ENCODE measurements around the gene CAB39.

CAB39 gene

DNA sequence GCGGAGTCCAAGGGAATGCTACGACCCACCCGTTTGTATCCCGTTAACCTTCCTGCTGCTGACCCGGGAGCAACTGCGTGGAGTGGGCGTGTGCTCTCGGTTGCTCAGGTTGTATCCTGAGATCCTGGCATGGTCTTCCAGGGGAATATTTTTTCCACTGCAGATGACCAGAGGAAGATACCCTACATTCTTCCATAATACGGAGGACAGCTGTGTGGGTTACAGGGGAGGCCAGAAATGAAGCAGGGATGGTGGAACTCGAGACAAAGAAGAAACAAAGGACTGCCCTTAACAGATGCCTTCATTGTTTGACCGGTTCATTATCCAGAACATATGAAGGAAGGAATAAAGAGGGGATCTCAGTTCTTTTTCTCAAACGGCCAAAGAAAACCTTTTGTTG lies 39.8 kb upstream of the CAB39 start:
- H3K4me3 ChIP-seq (ENCODE audit: low read depth, low read length): no peak overlapping the region
- peaks cover 12% of the 10 kb centered on the region for H3K4me1 ChIP-seq (ENCODE audit: control insufficient read depth, insufficient read depth, low read length, unreplicated experiment)
- no peaks in the 10 kb centered on the region for H3K27me3 ChIP-seq (ENCODE audit: insufficient read depth, low read length)
- no peaks in the 10 kb centered on the region for H3K36me3 ChIP-seq (ENCODE audit: insufficient read depth, low read length)
- H3K79me2 ChIP-seq (ENCODE audit: control insufficient read depth, insufficient read depth, low read length, unreplicated experiment): no peaks in the 10 kb centered on the region
- no peak overlapping the region for H3K27ac ChIP-seq (ENCODE audit: low read depth, low read length)
- no peak overlapping the region for H2AFZ ChIP-seq (ENCODE audit: low read length, unreplicated experiment)

DNA sequence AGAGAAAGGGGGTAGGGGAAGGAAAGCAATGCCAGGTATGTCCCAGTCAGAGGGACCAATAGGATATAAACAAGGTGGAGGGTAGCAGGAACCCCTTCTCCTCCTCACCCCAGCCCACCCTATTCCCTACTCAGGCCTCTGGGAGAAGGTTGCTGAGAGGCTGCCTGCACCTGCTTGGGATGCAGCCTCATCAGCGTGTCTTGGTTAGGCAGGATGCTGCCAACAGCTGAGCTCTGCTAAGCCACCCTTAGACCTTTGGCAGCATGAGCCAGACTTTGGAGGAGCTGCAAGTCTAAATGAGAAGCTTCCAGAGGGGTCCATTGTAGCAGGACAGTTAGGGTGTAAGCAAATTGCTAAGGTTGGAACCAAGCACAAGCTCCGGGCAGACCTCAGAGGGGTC lies 38.2 kb upstream of the CAB39 start:
- H3K36me3 ChIP-seq (ENCODE audit: insufficient read depth, low read length): no peaks in the 10 kb centered on the region
- H3K4me1 ChIP-seq (ENCODE audit: control insufficient read depth, insufficient read depth, low read length, unreplicated experiment): no peaks in the 10 kb centered on the region
- H3K27ac ChIP-seq (ENCODE audit: low read depth, low read length): no peak overlapping the region
- no peak overlapping the region for H2AFZ ChIP-seq (ENCODE audit: low read length, unreplicated experiment)
- no peaks in the 10 kb centered on the region for H3K27me3 ChIP-seq (ENCODE audit: insufficient read depth, low read length)
- no peaks in the 10 kb centered on the region for H3K79me2 ChIP-seq (ENCODE audit: control insufficient read depth, insufficient read depth, low read length, unreplicated experiment)
- no peak overlapping the region for H3K4me3 ChIP-seq (ENCODE audit: low read depth, low read length)

DNA sequence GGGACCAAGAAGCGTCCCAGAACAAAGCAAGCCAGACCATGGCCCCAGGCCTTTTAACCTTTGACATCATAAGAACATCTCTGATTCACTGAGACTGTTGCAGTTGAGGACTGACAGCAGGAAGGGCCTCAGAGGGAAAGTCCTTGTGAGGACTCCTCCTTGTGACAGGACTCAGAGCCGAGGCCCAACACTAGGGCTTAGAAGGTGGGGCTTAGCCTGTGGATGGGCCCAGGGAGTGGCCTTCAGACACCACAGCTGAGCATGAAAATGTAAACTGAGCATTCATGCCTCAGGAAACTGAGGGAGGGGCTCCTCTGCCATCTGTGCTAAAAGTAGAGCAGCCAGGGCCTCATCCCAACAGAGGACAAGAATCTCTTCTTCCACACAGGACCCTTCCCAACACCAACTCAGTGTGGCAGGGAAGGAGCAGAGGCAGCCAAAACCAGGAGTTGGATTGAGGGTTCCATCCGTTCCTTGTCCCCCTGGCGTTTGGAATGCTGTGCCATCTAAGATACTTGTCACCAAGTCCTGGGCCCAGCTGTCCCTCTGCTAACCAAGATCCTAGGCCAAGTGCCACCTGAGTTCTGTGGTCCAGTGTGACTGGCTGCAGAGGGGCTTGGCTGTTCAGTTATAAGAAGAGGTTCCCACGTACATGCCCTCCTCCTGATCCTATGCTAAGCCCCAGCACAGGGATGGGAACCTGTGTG lies 37.5 kb upstream of the CAB39 start:
- Histone ChIP-seq H3K79me2 (ENCODE audit: control insufficient read depth, insufficient read depth, low read length, unreplicated experiment) (no peaks in the 10 kb centered on the region), H3K27me3 (ENCODE audit: insufficient read depth, low read length) (no peaks in the 10 kb centered on the region), H3K4me1 (ENCODE audit: control insufficient read depth, insufficient read depth, low read length, unreplicated experiment) (no peaks in the 10 kb centered on the region), H3K27ac (ENCODE audit: low read depth, low read length) (no peak overlapping the region), H2AFZ (ENCODE audit: low read length, unreplicated experiment) (no peak overlapping the region), H3K36me3 (ENCODE audit: insufficient read depth, low read length) (no peaks in the 10 kb centered on the region), H3K4me3 (ENCODE audit: low read depth, low read length) (no peak overlapping the region)

DNA sequence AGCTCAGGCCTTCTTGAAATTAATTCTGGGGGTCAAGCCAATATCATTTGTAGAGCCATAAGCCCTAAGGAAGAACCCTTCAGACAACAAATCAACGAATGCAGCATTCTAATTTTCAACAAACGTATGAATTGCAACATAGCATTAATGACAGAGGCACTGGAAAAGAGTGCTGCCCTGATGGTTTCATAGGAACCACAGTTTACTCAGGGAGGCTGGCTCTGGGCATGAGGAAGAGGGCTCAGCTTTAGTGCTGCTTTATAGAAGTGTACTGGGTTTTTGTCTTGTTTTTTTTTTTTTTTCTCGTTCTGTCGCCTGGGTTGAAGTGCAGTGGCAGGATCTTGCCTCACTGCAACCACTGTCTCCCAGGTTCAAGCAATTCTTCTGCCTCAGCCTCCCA lies 36.1 kb upstream of the CAB39 start:
- Histone ChIP-seq H3K4me1 (ENCODE audit: control insufficient read depth, insufficient read depth, low read length, unreplicated experiment) (no peaks in the 10 kb centered on the region), H3K36me3 (ENCODE audit: insufficient read depth, low read length) (no peaks in the 10 kb centered on the region), H3K27ac (ENCODE audit: low read depth, low read length) (no peak overlapping the region), H3K79me2 (ENCODE audit: control insufficient read depth, insufficient read depth, low read length, unreplicated experiment) (no peaks in the 10 kb centered on the region), H3K27me3 (ENCODE audit: insufficient read depth, low read length) (no peaks in the 10 kb centered on the region), H3K4me3 (ENCODE audit: low read depth, low read length) (no peak overlapping the region), H2AFZ (ENCODE audit: low read length, unreplicated experiment) (no peak overlapping the region)

DNA sequence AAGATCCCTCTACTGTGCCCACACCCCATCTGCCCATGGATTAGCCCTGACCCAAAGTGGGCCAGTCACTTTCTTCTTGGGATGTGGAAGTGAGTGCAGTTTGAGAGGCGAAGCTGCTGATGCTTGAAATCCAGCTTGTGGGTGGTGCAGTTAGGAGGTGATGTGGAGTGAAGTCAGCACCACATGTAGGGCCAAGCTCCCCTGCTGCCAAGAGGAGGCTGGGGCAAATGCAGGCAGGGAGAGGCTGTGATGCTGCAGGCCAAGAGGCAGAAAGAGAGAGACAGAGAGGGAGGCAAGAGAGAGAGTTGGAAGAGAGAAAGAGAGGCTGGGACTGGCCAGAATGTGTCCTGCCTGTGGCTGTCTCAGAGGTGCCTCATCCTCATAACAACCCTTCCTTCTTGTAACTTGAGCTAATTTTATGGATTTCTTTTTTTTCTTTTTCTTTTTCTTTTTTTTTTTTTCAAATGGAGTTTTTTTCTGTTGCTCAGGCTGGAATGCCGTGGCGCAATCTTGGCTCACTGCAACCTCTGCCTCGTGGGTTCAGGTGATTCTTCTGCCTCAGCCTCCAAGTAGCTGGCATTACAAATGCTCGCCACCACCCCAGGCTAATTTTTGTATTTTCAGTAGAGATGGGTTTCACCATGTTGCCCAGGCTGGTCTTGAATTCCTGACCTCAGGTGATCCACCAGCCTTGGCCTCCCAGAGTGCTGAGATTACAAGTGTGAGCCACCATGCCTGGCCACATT lies 35.3 kb upstream of the CAB39 start:
- no peak overlapping the region for H2AFZ ChIP-seq (ENCODE audit: low read length, unreplicated experiment)
- no peaks in the 10 kb centered on the region for H3K36me3 ChIP-seq (ENCODE audit: insufficient read depth, low read length)
- no peaks in the 10 kb centered on the region for H3K27me3 ChIP-seq (ENCODE audit: insufficient read depth, low read length)
- no peaks in the 10 kb centered on the region for H3K4me1 ChIP-seq (ENCODE audit: control insufficient read depth, insufficient read depth, low read length, unreplicated experiment)
- H3K27ac ChIP-seq (ENCODE audit: low read depth, low read length): no peak overlapping the region
- no peak overlapping the region for H3K4me3 ChIP-seq (ENCODE audit: low read depth, low read length)
- no peaks in the 10 kb centered on the region for H3K79me2 ChIP-seq (ENCODE audit: control insufficient read depth, insufficient read depth, low read length, unreplicated experiment)

DNA sequence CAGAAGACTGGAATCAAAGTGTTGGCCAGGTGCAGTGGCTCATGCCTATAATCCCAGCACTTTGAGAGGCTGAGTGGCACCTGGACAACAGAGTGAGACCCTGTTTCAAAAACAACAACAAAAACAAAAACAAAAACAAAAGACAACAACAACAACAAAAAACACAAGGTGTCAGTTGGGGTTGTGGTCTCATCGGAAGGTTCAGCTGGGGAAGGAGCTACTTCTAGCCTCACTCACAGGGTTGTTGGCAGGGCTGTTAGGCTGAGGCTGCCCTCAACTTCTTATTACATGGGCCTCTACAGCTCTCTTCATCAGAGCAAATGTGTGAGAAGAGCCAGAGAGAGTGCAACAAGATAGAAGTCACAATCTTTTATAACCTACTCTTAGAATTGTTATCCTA lies 34.6 kb upstream of the CAB39 start:
- H3K36me3 ChIP-seq (ENCODE audit: insufficient read depth, low read length): no peaks in the 10 kb centered on the region
- no peaks in the 10 kb centered on the region for H3K27me3 ChIP-seq (ENCODE audit: insufficient read depth, low read length)
- no peaks in the 10 kb centered on the region for H3K79me2 ChIP-seq (ENCODE audit: control insufficient read depth, insufficient read depth, low read length, unreplicated experiment)
- no peaks in the 10 kb centered on the region for H3K4me1 ChIP-seq (ENCODE audit: control insufficient read depth, insufficient read depth, low read length, unreplicated experiment)
- H2AFZ ChIP-seq (ENCODE audit: low read length, unreplicated experiment): no peak overlapping the region
- no peak overlapping the region for H3K27ac ChIP-seq (ENCODE audit: low read depth, low read length)
- no peak overlapping the region for H3K4me3 ChIP-seq (ENCODE audit: low read depth, low read length)

DNA sequence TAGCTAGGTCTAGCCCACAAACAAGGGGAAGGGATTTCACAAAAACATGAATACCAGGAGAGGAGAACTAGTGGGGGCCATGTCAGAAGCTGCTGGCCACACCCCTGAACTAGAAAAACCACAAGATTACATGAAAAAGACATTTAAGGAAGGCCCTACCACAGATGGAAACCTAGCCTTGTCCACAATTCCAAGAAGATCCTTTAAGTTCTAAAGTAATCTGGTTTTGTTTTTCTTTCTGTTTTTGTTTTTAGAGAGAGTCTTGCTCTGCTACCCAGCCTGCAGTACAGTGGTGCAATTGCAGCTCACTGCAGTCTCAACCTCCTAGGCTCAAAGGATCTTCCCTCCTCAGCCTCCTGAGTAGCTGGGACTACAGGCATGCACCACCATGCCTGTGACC lies 34.2 kb upstream of the CAB39 start:
- Histone ChIP-seq H3K36me3 (ENCODE audit: insufficient read depth, low read length) (no peaks in the 10 kb centered on the region), H3K79me2 (ENCODE audit: control insufficient read depth, insufficient read depth, low read length, unreplicated experiment) (no peaks in the 10 kb centered on the region), H2AFZ (ENCODE audit: low read length, unreplicated experiment) (no peak overlapping the region), H3K27ac (ENCODE audit: low read depth, low read length) (no peak overlapping the region), H3K27me3 (ENCODE audit: insufficient read depth, low read length) (no peaks in the 10 kb centered on the region), H3K4me1 (ENCODE audit: control insufficient read depth, insufficient read depth, low read length, unreplicated experiment) (no peaks in the 10 kb centered on the region), H3K4me3 (ENCODE audit: low read depth, low read length) (no peak overlapping the region)

DNA sequence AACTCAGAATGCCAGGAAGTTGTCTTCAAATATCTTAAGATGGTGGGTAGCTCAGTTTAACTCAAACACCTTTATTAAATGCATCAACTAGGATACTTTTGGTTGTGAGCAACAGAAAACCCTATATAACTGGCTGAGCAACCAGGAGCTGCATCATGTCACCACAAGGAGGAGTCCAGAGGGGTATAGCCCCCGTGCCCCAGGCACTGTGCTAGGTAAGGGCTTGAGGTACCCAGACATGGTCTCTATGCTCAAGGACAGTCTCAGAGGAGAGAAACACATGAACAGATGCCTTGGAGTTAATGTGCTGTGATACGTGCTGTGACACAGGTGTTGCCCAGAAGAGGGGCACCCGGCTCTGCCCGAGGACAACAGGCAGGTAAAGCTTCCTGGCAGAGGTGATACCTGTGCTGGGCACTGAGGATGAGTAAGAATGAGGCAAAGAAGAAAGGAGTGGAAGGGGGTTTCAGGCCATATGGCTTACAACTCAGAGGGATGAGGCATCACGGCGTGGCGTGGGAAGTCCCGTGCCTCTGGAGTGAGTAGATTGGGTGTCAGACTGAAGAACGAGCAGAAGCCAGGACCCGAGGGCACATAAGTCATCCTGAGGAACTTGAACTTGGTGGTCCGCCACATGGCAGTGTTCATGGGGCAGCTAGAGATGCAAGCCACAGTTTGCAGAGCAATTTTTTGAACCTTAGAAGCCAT lies 32.0 kb upstream of the CAB39 start:
- Histone ChIP-seq H2AFZ (ENCODE audit: low read length, unreplicated experiment) (no peak overlapping the region), H3K4me3 (ENCODE audit: low read depth, low read length) (no peak overlapping the region), H3K27ac (ENCODE audit: low read depth, low read length) (no peak overlapping the region), H3K36me3 (ENCODE audit: insufficient read depth, low read length) (no peaks in the 10 kb centered on the region), H3K79me2 (ENCODE audit: control insufficient read depth, insufficient read depth, low read length, unreplicated experiment) (no peaks in the 10 kb centered on the region), H3K4me1 (ENCODE audit: control insufficient read depth, insufficient read depth, low read length, unreplicated experiment) (peaks cover 21% of the 10 kb centered on the region), H3K27me3 (ENCODE audit: insufficient read depth, low read length) (no peaks in the 10 kb centered on the region)

DNA sequence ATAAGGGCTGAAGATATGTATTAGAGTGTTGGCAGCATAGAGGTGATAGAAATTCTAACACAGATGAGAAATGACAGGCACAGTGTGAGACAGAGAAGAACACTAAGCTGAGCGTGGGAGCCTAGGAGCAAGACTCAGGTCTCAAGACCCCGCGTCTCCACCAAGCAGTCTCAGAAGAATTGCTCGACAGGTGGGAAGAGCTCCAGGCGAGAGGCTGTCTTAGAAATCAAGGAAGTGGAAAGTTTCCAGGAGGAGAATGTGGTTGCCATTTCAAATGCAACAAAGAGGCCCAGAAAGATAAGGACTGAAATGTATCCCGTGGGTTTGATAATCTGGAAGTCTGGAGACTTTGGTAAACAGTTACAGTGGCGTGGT lies 31.5 kb upstream of the CAB39 start:
- Histone ChIP-seq H2AFZ (ENCODE audit: low read length, unreplicated experiment) (no peak overlapping the region), H3K79me2 (ENCODE audit: control insufficient read depth, insufficient read depth, low read length, unreplicated experiment) (no peaks in the 10 kb centered on the region), H3K27ac (ENCODE audit: low read depth, low read length) (no peak overlapping the region), H3K4me3 (ENCODE audit: low read depth, low read length) (no peak overlapping the region), H3K27me3 (ENCODE audit: insufficient read depth, low read length) (no peaks in the 10 kb centered on the region), H3K4me1 (ENCODE audit: control insufficient read depth, insufficient read depth, low read length, unreplicated experiment) (peaks cover 22% of the 10 kb centered on the region), H3K36me3 (ENCODE audit: insufficient read depth, low read length) (no peaks in the 10 kb centered on the region)

DNA sequence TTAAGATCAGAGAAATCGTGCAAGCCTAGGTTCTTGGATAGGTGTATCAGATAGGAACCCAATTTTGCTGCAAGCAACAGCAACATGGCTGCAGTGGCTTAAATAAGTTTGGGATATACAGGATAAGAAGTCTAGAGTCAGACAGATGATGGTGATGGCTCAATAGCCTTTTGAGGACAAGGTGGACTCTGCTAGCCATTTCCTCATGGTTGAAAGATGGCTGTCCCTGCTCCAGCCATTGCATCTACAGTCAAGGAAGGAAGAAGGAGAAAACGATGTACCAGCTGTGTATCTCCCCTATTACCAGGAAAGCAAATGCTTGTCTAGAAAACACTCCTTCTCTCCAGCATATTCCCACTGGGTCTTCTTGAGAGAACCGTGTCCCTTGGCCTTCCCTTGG lies 30.1 kb upstream of the CAB39 start:
- Histone ChIP-seq H2AFZ (ENCODE audit: low read length, unreplicated experiment) (no peak overlapping the region), H3K27ac (ENCODE audit: low read depth, low read length) (no peak overlapping the region), H3K27me3 (ENCODE audit: insufficient read depth, low read length) (no peaks in the 10 kb centered on the region), H3K4me1 (ENCODE audit: control insufficient read depth, insufficient read depth, low read length, unreplicated experiment) (peaks cover 24% of the 10 kb centered on the region), H3K36me3 (ENCODE audit: insufficient read depth, low read length) (no peaks in the 10 kb centered on the region), H3K79me2 (ENCODE audit: control insufficient read depth, insufficient read depth, low read length, unreplicated experiment) (no peaks in the 10 kb centered on the region), H3K4me3 (ENCODE audit: low read depth, low read length) (no peak overlapping the region)

Data from ACC112 (cell line).